Measurements from ENCODE around the gene NFX1.

Gene NFX1

DNA sequence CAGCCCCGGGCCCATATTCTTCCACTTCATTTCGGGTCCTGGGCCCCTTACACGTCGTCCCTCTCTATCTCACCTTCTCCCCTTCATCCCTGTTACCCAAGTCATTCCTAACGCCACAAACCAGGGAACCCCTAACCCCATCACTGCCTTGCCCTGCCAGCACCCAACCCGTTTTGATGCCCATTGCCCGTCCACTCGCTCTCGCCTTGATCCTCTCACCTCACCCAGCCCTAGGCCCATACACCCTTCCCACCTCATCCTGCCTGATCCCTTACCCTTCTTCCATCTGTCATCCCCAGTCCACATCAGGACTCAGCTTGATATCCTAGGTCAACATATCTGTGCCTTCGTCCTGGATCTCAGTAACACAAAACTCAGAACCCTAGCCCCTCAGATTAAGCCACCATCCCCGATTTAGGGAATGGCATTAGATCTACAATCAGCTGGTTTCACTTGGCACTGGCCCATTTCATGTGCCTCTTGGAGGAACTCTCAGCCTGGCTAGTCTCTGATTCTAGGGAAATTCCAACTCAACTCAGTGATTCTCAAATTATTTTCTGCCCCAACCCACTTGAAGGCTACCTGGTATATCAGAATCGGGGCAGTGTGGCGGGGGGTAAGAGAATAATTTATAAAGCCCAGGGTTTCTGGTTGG, 25.0 kb upstream of the NFX1 start:
- no peak for DNase-seq

DNA sequence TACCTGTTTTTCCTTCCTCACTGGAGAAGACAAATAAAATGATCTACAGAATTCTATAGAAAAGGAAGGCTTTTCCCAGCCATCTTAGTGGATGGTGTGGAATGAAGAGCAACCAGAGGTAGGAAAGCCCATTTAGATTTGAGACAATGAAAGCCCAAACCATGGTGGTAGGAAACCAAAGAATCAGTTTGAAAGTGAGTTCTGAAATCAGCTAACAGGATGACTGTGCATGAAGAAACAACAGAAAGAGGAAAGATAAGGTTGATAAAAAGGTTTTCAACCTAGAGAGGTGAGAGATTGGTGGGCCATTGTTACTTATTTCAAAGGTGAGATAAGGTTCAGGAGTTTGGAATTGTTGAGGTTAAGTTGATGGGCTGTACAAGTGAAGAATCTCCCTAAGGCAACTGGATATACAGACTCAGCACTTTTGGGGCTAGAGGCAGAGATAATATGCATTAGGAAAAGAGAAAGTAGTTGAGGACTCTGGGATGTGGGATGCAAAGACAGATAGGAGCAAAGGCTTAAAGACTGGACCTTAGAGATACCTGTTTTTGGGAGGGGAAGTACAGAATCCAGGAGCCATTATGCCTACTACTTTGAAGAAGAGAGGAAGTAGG, 23.1 kb upstream of the NFX1 start:
- no peak for DNase-seq

DNA sequence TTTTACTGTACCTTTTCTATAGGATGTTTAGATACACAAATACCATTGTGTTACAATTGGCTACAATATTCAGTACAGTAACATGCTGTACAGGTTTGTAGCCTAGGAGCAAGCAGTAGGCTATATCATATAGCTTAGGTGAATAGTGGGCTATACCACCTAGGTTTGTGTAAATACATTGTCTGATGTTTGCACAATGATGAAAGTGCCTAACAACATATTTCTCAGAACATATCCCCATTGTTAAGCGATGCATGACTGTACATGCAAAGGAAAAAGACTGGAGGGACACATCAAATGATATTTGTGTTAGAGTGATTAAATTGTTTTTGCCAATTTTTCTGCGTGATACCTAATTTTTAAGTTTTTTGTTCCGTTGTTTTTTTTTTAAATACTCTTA, 20.2 kb upstream of the NFX1 start:
- no peak for DNase-seq

DNA sequence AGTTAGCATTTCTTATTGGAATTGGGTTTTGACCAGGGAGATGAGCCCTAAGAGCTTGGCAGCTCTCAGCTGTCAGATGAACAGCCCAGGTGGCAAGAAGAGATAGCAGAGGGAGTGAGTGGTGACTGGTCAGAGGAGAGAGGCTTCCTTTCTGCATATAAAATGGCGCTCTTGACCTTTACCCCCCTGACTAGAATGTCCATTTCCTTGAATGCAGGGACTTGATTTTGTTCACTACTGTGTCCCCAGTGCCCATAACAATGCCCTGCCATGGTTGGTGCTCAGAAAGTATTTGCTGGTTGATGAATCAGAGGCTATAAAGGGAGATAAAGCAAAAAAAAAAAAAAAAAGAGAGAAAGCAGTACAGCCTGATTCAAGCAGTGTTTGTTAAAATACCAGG, 18.3 kb upstream of the NFX1 start:
- no peak for DNase-seq

DNA sequence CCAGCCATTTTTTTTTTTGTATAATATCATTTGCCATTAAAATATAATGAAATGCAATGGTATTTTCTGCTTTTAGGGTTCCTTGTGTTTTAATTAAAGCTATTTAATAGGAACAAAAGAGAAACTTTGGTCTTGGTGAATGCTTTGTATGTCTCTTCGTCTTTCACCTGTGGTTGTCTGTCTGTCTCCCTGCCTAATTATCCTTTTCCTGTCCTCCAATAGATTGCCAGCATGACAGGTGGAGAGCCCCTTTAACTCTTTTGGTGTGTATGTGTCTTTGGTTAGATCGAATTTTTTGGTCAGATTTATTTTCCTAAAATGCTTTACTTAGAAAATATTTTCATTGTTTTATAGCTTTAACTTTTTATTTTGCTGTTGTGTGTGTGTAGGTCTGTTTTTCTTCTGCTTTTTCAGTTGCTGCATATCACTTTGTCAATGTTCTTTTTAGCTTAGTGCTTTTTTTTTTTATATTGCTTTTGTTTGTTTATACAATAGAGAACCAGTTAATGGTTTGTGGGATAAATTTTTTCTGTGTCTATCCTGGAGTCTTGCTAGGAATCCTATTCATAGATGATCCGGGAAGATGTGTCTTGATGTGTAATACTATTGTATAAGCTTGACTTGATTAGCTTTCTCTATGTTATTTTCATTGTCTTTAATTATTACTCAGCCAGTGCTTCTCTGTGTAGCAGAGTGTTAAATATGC, 16.9 kb upstream of the NFX1 start:
- no peak for DNase-seq

DNA sequence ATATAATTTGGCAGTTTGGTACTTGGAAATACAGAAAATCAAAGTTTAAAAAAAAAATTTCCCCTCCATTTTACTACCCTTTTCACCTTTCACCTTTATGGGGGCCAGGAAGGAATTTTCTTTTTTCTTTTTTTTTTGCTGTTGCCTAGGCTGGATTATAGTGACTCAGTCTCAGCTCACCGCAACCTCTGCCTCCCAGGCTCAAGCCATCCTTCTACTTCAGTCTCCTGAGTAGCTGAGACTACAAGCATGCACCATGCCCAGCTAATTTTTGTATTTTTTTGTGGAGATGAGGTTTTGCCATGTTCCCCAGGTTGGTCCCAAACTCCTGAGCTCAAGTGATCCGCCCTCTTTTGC, 16.4 kb upstream of the NFX1 start:
- no peak for DNase-seq

DNA sequence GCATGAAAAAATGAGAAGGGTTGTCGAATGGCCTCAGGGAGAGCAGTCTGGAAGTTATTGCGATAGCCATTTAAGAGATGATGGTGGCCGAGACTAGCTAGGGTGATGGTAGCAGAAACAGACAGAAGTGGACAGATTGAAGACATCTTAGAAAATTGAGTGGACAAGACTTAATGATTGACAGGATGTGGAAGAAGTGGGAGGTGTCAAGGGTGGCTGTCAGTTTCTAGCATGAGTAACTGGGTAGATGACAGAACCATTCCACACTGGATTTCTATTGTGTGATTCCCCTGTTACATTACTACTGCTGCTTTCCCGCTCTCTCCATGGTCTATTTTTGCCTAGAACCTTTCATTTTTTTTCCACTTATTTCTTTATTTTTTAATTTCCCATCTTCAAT, 12.8 kb upstream of the NFX1 start:
- no peak for DNase-seq

DNA sequence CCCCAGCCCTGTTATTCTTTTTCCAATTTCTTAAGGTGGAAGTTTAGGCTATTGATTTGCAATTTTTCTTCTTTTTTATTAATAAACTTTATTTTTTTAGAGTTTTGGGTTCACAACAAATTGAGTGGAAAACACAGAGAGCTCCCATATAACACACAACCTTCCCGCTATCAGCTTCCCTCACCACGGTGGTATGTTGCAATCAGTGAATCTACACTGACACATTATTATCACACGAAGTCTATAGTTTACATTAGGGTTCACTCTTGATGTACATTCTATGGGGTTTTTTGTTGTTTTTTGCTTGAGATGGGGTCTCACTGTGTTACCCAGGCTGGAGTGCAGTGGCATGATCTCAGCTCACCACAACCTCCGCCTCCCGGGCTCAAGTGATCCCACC, 4.8 kb upstream of the NFX1 start:
- DNase-seq = no peak

DNA sequence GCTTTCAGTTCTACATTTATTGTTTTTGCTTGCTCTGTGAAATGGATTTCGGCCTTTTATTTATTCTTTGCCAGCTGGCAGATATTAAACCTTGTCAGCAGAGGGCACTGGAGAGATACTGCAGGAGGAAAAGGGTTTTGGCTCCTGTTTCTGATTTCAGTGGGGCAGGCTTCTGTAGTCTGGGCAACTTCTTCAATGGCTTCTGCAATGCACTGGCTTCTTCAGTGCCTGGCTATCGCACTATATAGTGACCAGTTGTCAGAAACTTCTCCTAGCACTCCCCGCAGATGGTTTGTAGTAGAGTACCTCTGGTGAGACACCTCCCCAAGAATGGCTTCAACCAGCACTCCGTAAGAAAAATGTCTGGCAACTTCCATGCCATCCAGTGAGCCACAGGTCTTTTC, 3.2 kb upstream of the NFX1 start:
- peak in 22 of 56 donors; percentile 6 to 63 (median 20) for DNase-seq

DNA sequence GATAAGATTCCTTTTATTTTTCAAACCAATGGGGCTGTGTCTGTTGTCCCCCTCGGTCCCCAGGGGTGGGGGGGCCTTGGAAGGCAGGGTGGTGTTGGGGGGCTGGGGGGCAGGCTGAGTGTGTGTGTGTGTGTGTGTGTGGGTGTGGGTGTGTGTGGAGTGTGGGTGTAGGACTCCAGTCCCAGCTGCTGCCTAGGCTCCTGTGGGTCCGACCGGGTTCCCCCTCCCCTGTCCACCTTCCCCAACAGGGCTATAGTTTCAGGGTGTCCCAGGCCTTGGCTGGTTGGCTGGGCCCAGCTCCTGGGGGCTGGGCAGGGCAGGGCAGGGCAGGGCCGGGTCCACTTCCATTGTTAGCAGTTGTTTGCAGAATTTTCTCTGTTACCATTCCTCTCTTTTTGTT, 2.1 kb upstream of the NFX1 start:
- peak in 1 of 56 donors; percentile 2 for DNase-seq

DNA sequence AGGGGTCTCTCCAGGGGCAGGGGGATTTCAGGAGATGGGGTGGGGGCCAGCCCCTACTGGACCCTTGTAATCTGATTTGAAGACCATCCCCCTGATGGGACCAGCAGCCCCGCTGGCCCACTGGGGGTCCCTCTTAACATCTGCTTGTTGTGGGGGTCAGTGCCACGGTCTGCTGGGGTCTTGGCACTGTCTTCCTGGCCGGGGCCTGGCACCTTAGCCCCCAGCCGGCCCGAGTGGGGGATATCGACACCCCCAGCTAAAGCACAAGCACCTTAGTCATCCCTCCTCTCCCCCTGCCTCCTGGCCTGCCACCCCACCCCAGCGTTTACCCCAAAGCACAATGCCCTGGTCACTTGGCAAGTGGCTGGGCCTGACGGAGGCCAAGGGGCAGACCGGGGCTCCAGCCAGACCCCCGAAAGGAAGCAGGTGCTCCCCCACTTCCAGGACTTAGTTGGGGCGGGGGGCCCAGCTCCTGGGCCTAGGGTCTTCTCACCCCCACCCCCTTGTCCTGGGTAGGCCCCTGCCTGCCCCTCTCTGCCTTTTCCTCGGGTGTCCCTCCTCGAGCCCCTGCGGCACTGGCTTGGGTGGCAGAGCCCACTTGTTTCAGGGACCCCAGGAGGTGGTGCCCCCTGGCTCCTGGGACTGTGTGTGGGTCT, 1.4 kb upstream of the NFX1 start:
- DNase-seq = peak in 1 of 56 donors; percentile 18

DNA sequence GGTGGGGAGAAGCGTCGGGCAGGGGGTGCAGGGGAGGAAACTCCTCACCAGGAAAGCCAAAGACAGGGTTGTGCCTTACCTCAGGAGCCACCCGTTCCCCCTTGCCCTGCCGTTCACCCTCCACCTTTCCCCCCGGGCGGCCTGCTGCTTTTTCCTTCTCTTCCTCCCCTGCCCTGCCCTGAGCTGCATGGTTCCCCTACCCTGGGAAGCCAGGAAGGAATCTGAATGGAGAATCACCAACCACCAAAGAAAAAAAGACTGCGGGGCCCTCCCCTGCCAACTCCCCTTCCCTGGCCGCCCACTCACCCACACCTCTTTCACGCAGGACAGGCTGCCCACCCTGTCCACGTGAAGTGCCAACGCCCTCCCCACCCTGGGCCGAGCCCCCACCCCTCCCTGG, 820 bp upstream of the NFX1 start:
- peak in 8 of 56 donors; percentile 1 to 42 (median 20) for DNase-seq

DNA sequence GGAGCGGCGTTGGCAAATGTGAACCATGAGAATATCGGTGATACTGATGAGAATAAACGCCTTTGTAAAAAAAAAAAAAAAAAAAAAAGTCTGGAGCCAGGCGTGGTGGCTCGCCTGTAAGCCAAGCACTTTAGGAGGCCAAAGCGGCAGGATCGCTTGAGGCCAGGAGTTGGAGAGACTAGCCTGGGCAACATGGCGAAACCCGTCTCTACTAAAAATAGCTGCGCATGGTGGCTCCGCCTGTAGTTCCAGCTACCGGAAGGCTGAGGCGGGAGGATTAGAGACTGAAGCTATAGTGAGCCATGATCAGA, 425 bp upstream of the NFX1 start:
- DNase-seq = peak in 1 of 56 donors; percentile 71

DNA sequence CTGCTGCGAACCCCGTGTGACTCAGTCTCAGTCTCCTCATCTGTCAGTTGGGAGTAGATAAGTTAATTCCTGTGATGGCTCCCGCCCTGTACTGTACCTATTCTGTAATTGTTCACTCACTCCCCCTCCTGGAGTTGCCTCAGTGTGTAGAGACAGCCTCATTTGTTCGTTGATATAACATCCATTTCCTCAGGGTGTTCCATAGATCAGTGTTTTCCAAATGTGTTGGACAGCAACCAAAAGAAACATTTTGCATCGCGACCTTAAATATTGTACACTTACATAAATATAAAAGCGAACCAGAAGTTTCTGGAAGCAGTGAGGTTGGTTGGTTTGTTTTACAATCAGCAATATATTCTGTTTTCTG, 698 bp downstream of the NFX1 start:
- peak in 1 of 56 donors; percentile 20 for DNase-seq

DNA sequence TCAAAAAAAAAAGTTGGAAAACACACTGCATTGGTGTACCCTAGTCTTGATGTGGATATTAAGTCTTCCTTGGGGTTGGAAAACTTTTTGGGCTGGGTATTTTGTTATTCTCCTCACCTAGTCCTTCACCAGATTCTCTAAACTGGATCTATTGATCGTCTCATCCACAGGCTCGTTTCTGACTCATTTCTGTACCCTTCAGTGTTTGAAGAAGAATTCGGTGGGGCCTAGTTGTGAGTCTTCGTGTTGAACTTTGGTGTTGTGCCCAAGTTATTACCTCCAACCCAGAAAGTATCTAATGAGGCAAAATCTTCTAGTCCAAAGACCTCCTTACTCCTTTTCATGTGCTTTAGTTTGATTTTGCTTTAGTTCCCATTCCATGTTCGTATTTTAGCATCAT, 1.6 kb downstream of the NFX1 start:
- no peak for DNase-seq

DNA sequence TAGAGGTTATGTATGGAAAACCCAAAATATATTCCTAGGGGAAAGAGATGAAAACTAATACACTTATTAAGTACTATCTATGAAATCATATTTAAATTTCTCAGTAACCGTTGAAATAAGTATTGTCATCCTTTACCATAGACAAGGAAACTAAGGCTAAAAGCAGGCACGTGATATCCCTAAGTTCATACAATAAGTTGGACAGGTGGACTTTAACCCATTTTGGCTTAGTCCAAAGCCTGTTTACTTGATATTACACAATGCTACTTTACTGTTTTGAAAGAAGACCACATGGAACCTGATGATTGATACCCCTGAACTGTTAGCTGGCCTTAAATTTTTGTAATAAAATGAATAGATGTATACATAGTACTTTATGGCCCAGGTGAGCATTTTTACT, 3.5 kb downstream of the NFX1 start:
- no peak for DNase-seq

DNA sequence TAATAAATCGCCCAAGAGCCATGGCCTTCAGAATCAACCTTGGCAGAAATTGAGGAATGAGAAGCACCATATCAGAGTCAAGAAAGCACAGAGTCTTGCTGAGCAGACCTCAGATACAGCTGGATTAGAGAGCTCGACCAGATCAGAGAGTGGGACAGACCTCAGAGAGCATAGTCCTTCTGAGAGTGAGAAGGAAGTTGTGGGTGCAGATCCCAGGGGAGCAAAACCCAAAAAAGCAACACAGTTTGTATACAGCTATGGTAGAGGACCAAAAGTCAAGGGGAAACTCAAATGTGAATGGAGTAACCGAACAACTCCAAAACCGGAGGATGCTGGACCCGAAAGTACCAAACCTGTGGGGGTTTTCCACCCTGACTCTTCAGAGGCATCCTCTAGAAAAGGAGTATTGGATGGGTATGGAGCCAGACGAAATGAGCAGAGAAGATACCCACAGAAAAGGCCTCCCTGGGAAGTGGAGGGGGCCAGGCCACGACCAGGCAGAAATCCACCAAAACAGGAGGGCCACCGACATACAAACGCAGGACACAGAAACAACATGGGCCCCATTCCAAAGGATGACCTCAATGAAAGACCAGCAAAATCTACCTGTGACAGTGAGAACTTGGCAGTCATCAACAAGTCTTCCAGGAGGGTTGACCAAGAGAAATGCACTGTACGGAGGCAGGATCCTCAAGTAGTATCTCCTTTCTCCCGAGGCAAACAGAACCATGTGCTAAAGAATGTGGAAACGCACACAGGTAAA, 4.5 kb downstream of the NFX1 start:
- DNase-seq = no peak

DNA sequence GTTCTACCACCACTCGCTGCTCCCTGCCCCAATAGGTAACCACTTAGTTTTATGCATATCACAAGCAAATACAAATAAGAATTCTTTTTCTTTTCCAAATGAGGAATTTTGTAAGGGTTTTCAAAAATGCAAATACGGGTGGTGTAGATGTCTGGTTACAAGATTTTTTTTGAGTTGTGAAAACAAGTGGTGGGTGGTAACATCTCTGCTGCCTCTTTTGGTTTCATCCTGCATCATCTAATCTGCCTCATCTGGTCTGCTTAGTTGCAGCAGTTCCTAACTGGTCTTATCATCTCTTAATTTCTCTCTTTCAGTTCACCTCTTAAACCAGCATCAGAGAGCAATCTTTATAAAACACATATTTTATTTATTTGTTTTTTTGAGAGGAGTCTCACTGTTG, 5.3 kb downstream of the NFX1 start:
- DNase-seq = no peak

DNA sequence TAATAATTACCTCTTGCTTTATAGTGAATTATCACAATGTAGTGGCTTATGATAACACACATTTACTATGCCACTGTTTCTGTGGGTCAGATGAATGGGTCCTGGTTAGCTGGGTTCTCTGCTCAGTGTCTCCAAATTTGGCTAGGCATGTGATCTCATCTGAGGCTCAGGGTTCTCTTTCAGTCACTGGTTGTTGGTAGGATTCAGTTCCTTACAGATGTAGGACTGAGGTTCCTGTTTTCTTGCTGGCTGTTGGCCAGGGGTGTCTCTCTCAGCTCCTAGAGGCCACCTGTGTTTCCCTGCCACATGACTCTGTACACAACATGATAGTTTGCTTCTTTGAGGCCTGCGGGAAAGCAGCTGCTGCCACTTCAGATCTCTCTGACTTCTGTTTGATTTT, 7.1 kb downstream of the NFX1 start:
- peak in 25 of 56 donors; percentile 4 to 62 (median 17) for DNase-seq

DNA sequence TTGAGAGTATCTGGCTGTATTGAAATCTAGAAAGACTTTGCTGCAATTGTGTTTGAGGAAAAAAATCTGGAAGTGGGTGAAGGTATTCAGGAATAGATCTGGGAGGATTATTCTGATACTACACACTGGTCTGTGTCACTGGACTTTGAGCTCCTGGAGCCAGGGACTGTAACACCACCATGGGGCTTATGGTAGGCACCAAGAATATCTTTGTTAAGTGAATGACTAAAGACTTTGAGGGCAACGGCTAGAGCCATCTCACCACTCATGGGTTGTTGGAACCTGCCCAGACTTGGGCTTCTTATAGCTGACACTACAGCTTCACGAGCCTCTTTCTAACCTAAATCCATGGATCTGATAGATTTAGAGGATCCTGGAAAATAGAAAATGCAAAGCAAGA, 10.2 kb downstream of the NFX1 start:
- DNase-seq = no peak

DNA sequence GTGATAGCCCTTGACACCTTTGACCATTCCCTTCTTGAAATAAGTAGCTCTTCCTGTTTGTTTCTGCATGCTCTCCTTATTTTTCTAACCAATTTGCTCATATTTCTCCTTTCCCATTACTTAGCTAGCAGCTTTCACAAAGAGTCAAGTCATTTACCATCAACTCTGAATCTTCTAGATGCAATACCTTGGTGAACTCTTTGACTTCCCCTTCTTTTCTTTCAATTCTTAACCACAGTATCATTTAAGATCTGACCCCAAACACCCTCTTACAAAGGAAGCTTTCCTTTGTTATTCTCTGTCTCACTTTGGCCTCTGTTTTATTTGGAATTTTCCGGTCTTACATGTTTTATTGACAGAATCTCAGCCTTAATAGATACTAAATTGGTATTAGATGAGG, 14.0 kb downstream of the NFX1 start:
- no peak for DNase-seq

DNA sequence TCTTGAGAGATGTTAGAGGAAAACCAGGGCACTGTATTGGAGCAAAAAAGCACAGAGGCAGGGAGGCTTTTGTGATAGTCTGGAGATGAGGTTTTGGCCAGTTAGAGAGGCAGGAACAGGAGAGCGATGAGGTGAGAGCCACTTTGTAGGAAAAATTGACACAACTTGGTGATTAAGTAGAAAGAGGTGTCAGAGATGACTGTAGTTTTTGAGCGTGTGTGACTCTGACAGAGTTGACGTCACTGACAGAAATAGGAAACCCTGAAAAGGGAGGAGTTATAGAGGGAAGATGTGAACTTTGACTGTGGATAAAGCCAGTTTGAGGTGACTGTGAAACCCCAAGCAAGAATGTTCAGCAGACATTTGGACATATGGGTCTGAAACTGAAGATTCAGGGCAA, 15.7 kb downstream of the NFX1 start:
- DNase-seq = no peak

Data from amygdala (tissue), 56 donors.